Activated naive CD4-positive, alpha-beta T cell (primary cell): Measurements from ENCODE around the gene MRTFA.
A peak's percentile ranks its signal among the peaks of the same experiment; 100 is the strongest.

Experiments used
- DNase-seq, 4 experiments: peaks; one replicate each; lab custom pipeline; 2025; lab: John Stamatoyannopoulos, UW

MRTFA gene

GRCh38 chr22:40463017-40463631 is 173.4 kb downstream of the MRTFA start:
- DNase-seq = peak in 2 of 4 experiments; percentile 17 to 19

- no peak for DNase-seq
Measured at GRCh38 chr22:40462195-40462984, 174.1 kb downstream of the MRTFA start.

- no peak for DNase-seq
Measured at GRCh38 chr22:40453671-40454070, 182.8 kb downstream of the MRTFA start.

- no peak for DNase-seq
Measured at GRCh38 chr22:40452730-40453487, 183.6 kb downstream of the MRTFA start.

- peak in 1 of 4 experiments; percentile 15 for DNase-seq
Measured at GRCh38 chr22:40451210-40451609, 185.3 kb downstream of the MRTFA start.

- DNase-seq = no peak
Measured at GRCh38 chr22:40450616-40451015, 185.9 kb downstream of the MRTFA start.

GRCh38 chr22:40449676-40450035 is 186.9 kb downstream of the MRTFA start:
- no peak for DNase-seq

- no peak for DNase-seq
Measured at GRCh38 chr22:40446203-40446602, 190.3 kb downstream of the MRTFA start.

- DNase-seq = no peak
Measured at GRCh38 chr22:40444178-40444831, 192.2 kb downstream of the MRTFA start.

- DNase-seq = no peak
Measured at GRCh38 chr22:40443732-40444131, 192.8 kb downstream of the MRTFA start.

GRCh38 chr22:40441761-40442390 is 194.6 kb downstream of the MRTFA start:
- DNase-seq = no peak

- no peak for DNase-seq
Measured at GRCh38 chr22:40436505-40437431, 199.8 kb downstream of the MRTFA start.

GRCh38 chr22:40434745-40435144 is 201.8 kb downstream of the MRTFA start:
- no peak for DNase-seq

- no peak for DNase-seq
Measured at GRCh38 chr22:40434106-40434505, 202.4 kb downstream of the MRTFA start.

GRCh38 chr22:40433416-40434090 is 203.0 kb downstream of the MRTFA start:
- no peak for DNase-seq

GRCh38 chr22:40432625-40433024 is 203.9 kb downstream of the MRTFA start:
- DNase-seq = no peak

- DNase-seq = no peak
Measured at GRCh38 chr22:40432157-40432556, 204.4 kb downstream of the MRTFA start.

GRCh38 chr22:40430991-40431390 is 205.5 kb downstream of the MRTFA start:
- DNase-seq = no peak

- no peak for DNase-seq
Measured at GRCh38 chr22:40429481-40429880, 207.0 kb downstream of the MRTFA start.

- no peak for DNase-seq
Measured at GRCh38 chr22:40428796-40429195, 207.7 kb downstream of the MRTFA start.
